ENCODE measurements around the gene DLAT. TPM values are rescaled to one million over a fixed set of nuclear protein-coding genes. Genes with fewer than 3 reads are reported as not detected.
"Not testable (repeated sequence)": the region's sequence is repeated elsewhere in the genome, so short reads cannot be mapped to it uniquely, and the experiment has no call there.

Gene DLAT
- total RNA-seq, 1 experiment from 2014 or later: 99.3 TPM

GRCh38 chr11:112025707-112026106 is 499 bp downstream of the DLAT start:
- no peak for DNase-seq
- H3K4me1 ChIP-seq: no peaks in the 10 kb centered on the region; the same call in 1 of the 2 replicates
- peak overlapping the region; percentile 79 for H3K4me3 ChIP-seq (ENCODE audit: low read depth, low read length)
- peak overlapping the region; percentile 98 for H3K27ac Mint-ChIP-seq (ENCODE audit: unreplicated experiment)
- BruUV-seq (replicated peaks): no TSS peak
- peak overlapping the region; percentile 94 for H3K4me3 Mint-ChIP-seq (ENCODE audit: unreplicated experiment)
- peaks cover 56% of the 10 kb centered on the region for H3K36me3 Mint-ChIP-seq (ENCODE audit: insufficient read depth, unreplicated experiment)
- H3K9me3 Mint-ChIP-seq (ENCODE audit: unreplicated experiment): no peaks in the 10 kb centered on the region
- H3K36me3 ChIP-seq (ENCODE audit: control insufficient read depth, insufficient read depth, low read length): peaks cover 12% of the 10 kb centered on the region
- no peaks in the 10 kb centered on the region for H3K27me3 Mint-ChIP-seq (ENCODE audit: insufficient read depth, unreplicated experiment)
- POLR2A ChIA-PET: interaction anchor here (1.8 to 1.9 kb wide), 2 partner anchors 43 to 99 kb away, joined by 5 to 13 read pairs; no protein-coding TSS in a partner anchor
- H3K27me3 ChIP-seq (replicated peaks; ENCODE audit: control insufficient read depth, insufficient read depth, low read length): no peaks in the 10 kb centered on the region
- TF ChIP-seq, protein P1, sequence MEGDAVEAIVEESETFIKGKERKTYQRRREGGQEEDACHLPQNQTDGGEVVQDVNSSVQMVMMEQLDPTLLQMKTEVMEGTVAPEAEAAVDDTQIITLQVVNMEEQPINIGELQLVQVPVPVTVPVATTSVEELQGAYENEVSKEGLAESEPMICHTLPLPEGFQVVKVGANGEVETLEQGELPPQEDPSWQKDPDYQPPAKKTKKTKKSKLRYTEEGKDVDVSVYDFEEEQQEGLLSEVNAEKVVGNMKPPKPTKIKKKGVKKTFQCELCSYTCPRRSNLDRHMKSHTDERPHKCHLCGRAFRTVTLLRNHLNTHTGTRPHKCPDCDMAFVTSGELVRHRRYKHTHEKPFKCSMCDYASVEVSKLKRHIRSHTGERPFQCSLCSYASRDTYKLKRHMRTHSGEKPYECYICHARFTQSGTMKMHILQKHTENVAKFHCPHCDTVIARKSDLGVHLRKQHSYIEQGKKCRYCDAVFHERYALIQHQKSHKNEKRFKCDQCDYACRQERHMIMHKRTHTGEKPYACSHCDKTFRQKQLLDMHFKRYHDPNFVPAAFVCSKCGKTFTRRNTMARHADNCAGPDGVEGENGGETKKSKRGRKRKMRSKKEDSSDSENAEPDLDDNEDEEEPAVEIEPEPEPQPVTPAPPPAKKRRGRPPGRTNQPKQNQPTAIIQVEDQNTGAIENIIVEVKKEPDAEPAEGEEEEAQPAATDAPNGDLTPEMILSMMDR (IDR thresholded peaks at IDR 0.05; ENCODE audit: insufficient read depth in 1 of 2, low read depth in 1 of 2, low read length in 1 of 2, severe bottlenecking in 1 of 2, unreplicated experiment in 1 of 2): no peak
- H3K9me3 ChIP-seq: no peaks in the 10 kb centered on the region
- CTCF ChIA-PET: interaction anchor here (0.9 to 1.8 kb wide), 3 partner anchors 9 to 94 kb away, joined by 3 to 7 read pairs (median 3); no protein-coding TSS in a partner anchor
- intact Hi-C loops (cut with micrococcal nuclease; ENCODE audit: unreplicated experiment): loop anchor here (1.0 to 2.0 kb wide), 6 partner anchors 21 to 146 kb away; partner anchors contain the start of genes CFAP68, DIXDC1, FDXACB1 and NKAPD1
- H3K4me1 Mint-ChIP-seq (ENCODE audit: low read depth, unreplicated experiment): peaks cover 17% of the 10 kb centered on the region

GRCh38 chr11:112026784-112027410 is 1.7 kb downstream of the DLAT start:
- CTCF ChIA-PET; H3K27me3 ChIP-seq (replicated peaks; ENCODE audit: control insufficient read depth, insufficient read depth, low read length); H3K9me3 ChIP-seq; H3K27ac Mint-ChIP-seq (ENCODE audit: unreplicated experiment); POLR2A ChIA-PET; H3K27me3 Mint-ChIP-seq (ENCODE audit: insufficient read depth, unreplicated experiment); H3K4me1 ChIP-seq; BruUV-seq (replicated peaks); H3K9me3 Mint-ChIP-seq (ENCODE audit: unreplicated experiment); intact Hi-C loops (cut with micrococcal nuclease; ENCODE audit: unreplicated experiment); DNase-seq; H3K4me3 Mint-ChIP-seq (ENCODE audit: unreplicated experiment); H3K4me3 ChIP-seq (ENCODE audit: low read depth, low read length): not testable (repeated sequence)
- H3K36me3 Mint-ChIP-seq (ENCODE audit: insufficient read depth, unreplicated experiment): peaks cover 68% of the 10 kb centered on the region
- peaks cover 17% of the 10 kb centered on the region for H3K4me1 Mint-ChIP-seq (ENCODE audit: low read depth, unreplicated experiment)
- H3K36me3 ChIP-seq (ENCODE audit: control insufficient read depth, insufficient read depth, low read length): peaks cover 13% of the 10 kb centered on the region

DNA sequence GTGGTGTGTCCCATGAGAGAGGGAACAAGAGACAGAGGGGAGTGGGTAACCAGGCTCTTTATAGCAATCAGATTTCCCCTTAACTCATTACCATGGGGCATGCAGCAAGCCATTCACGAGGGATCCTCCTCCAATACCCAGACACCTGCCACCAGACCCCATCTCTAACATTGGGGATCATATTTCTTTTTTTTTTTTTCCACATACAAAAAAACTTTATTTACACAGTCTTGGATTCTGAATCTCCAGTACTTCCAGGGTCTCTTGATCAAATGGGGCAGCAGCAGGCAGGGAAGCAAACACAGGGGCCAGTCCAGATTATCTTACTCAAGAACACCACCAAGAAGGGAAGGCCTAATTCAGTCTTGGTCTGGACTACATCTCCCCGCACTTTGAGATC is 4.3 kb downstream of the DLAT start:
- POLR2A ChIA-PET: no interaction called here

More for the DNA sequence above, 4.3 kb downstream of the DLAT start:
- Mint-ChIP-seq H3K4me3 (ENCODE audit: unreplicated experiment) (no peak overlapping the region), H3K27me3 (ENCODE audit: insufficient read depth, unreplicated experiment) (no peaks in the 10 kb centered on the region), H3K27ac (ENCODE audit: unreplicated experiment) (no peak overlapping the region), H3K4me1 (ENCODE audit: low read depth, unreplicated experiment) (peaks cover 7% of the 10 kb centered on the region), H3K36me3 (ENCODE audit: insufficient read depth, unreplicated experiment) (peaks cover 92% of the 10 kb centered on the region), H3K9me3 (ENCODE audit: unreplicated experiment) (no peaks in the 10 kb centered on the region)
- CTCF ChIA-PET: no interaction called here
- BruUV-seq (replicated peaks): no TSS peak
- Histone ChIP-seq H3K36me3 (ENCODE audit: control insufficient read depth, insufficient read depth, low read length) (peaks cover 13% of the 10 kb centered on the region), H3K4me1 (no peaks in the 10 kb centered on the region), H3K27me3 (replicated peaks; ENCODE audit: control insufficient read depth, insufficient read depth, low read length) (no peaks in the 10 kb centered on the region), H3K9me3 (no peaks in the 10 kb centered on the region), H3K4me3 (ENCODE audit: low read depth, low read length) (no peak overlapping the region)
- intact Hi-C loops (cut with micrococcal nuclease; ENCODE audit: unreplicated experiment): no loop called here
- DNase-seq: no peak
- TF ChIP-seq, protein P1 (IDR thresholded peaks at IDR 0.05; ENCODE audit: insufficient read depth in 1 of 2, low read depth in 1 of 2, low read length in 1 of 2, severe bottlenecking in 1 of 2, unreplicated experiment in 1 of 2): no peak

All from Caco-2 (cell line).